MM.1S (cell line): Measurements from ENCODE around the gene PPM1B.

ENCODE experiments used
- CTCF ChIP-seq: fragments of 300-600 bp; sonication (generic); IDR thresholded peaks from 2 replicates; pipeline ENCODE4 v1.5.1; 2016; ENCODE audit warnings: antibody characterized with exemption, low read length, mixed read lengths
- EZH2 ChIP-seq: fragments of 300-600 bp; sonication (generic); optimal IDR thresholded peaks from 2 replicates; pipeline ENCODE3; 2017; ENCODE audit warnings: low read depth, mild to moderate bottlenecking, antibody characterized with exemption, low read length, mixed read lengths

- TF ChIP-seq CTCF (no peak), EZH2 (no peak)
Observed at GRCh38 chr2:44155666-44156446, 12.8 kb upstream of the PPM1B start.
